Endothelial cell of umbilical vein (primary cell): ENCODE results near the gene CEP55.

Experiments
- POLR2A ChIP-seq: IDR thresholded peaks from 2 replicates; pipeline ENCODE4 v1.6.1; 2012; ENCODE audit warnings: low read depth, mild to moderate bottlenecking, control low read depth, low read length
- TF ChIP-seq, protein P1 (sequence below), 2 donors: IDR thresholded peaks; 1 replicate in 1 of 2; 2 replicates in 1 of 2; pipeline ENCODE4 v1.5.1; 2011; ENCODE audit warnings: low read length in 2 of 2, mild to moderate bottlenecking in 2 of 2, moderate library complexity in 2 of 2, control low read depth in 1 of 2, inconsistent platforms in 1 of 2, low read depth in 1 of 2; ENCODE audit not compliant: insufficient read depth in 1 of 2; ENCODE audit errors: extremely low read depth in 1 of 2
- TF ChIP-seq, protein P2 (sequence below): IDR thresholded peaks from 2 replicates; pipeline ENCODE4 v1.6.1; 2011; ENCODE audit not compliant: insufficient read depth, insufficient read length

DNA sequence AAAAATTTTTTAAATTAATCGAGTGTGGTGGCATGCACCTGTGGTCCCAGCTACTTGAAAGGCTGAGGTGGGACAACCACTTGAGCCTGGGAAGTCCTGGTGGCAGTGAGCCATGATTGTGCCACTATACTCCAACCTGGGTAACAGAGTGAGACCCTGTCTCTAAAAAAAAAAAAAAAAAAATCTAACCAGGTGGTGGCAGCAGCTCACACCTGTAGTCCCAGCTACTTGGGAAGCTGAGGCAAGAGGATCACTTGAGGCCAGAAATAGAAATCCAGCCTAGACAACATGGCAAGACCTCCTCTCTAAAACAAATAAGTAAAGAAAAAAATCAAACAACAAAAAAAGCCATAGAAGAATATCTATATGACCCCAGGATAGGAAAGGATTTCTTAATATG is 10.7 kb upstream of the CEP55 start:
- no peak for TF ChIP-seq POLR2A
- TF ChIP-seq, protein P1, sequence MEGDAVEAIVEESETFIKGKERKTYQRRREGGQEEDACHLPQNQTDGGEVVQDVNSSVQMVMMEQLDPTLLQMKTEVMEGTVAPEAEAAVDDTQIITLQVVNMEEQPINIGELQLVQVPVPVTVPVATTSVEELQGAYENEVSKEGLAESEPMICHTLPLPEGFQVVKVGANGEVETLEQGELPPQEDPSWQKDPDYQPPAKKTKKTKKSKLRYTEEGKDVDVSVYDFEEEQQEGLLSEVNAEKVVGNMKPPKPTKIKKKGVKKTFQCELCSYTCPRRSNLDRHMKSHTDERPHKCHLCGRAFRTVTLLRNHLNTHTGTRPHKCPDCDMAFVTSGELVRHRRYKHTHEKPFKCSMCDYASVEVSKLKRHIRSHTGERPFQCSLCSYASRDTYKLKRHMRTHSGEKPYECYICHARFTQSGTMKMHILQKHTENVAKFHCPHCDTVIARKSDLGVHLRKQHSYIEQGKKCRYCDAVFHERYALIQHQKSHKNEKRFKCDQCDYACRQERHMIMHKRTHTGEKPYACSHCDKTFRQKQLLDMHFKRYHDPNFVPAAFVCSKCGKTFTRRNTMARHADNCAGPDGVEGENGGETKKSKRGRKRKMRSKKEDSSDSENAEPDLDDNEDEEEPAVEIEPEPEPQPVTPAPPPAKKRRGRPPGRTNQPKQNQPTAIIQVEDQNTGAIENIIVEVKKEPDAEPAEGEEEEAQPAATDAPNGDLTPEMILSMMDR (IDR thresholded peaks at IDR 0.05; ENCODE audit: extremely low read depth in 1 of 2, insufficient read depth in 1 of 2, low read depth in 1 of 2, low read length in 2 of 2), result no peak
- TF ChIP-seq, protein P2, sequence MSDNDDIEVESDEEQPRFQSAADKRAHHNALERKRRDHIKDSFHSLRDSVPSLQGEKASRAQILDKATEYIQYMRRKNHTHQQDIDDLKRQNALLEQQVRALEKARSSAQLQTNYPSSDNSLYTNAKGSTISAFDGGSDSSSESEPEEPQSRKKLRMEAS, result no peak
